Measurements from ENCODE around the gene PABPN1L. TPM values are rescaled to one million over a fixed set of nuclear protein-coding genes. Genes with fewer than 3 reads are reported as not detected.
A peak's percentile ranks its signal among the peaks of the same experiment; 100 is the strongest.

Gene PABPN1L
- total and polyA plus RNA-seq, 12 donors = 0.22 to 3.3 (median 0.62) TPM; not detected in 4

GRCh38 chr16:88868974-88869672 is 2.7 kb upstream of the PABPN1L start:
- peaks cover 0 to 4% of the 10 kb centered on the region in 2 donors for H3K4me1 ChIP-seq (replicated peaks in 1 of 2)
- H3K27me3 ChIP-seq = no peaks in the 10 kb centered on the region
- intact Hi-C loops (cut with DNase I) = no loop called here
- TF ChIP-seq POLR2A (IDR thresholded peaks at IDR 0.05) = no peak
- TF ChIP-seq CTCF (IDR thresholded peaks at IDR 0.05) = peak in 5 of 6 experiments; percentile 10 to 37 (median 36)
- no peaks in the 10 kb centered on the region for H3K9me3 ChIP-seq (replicated peaks in 1 of 3)
- H3K27ac ChIP-seq = peak overlapping the region in 2 of 5 donors; percentile 78 to 83
- 71 to 86% (median 85%) methylated on average over 9 to 27 of the region's 27 CpGs for WGBS, 4 donors
- no peak for DNase-seq
- H3K4me3 ChIP-seq = no peak overlapping the region
- H3K36me3 ChIP-seq (replicated peaks in 1 of 2) = no peaks in the 10 kb centered on the region

- Histone ChIP-seq H3K27me3 (no peaks in the 10 kb centered on the region), H3K9me3 (replicated peaks in 1 of 3) (no peaks in the 10 kb centered on the region), H3K27ac (no peak overlapping the region), H3K4me1 (replicated peaks in 1 of 2) (peaks cover 0 to 4% of the 10 kb centered on the region in 2 donors), H3K4me3 (no peak overlapping the region), H3K36me3 (replicated peaks in 1 of 2) (peaks cover 0 to 3% of the 10 kb centered on the region in 2 donors)
- DNase-seq = no peak
- intact Hi-C loops (cut with DNase I) = no loop called here
- WGBS, 4 donors = 86 to 93% (median 87%) methylated on average over 12 to 24 of the region's 24 CpGs
- no peak for TF ChIP-seq CTCF (IDR thresholded peaks at IDR 0.05)
Measured at GRCh38 chr16:88867581-88868246, 1.3 kb upstream of the PABPN1L start.

DNA sequence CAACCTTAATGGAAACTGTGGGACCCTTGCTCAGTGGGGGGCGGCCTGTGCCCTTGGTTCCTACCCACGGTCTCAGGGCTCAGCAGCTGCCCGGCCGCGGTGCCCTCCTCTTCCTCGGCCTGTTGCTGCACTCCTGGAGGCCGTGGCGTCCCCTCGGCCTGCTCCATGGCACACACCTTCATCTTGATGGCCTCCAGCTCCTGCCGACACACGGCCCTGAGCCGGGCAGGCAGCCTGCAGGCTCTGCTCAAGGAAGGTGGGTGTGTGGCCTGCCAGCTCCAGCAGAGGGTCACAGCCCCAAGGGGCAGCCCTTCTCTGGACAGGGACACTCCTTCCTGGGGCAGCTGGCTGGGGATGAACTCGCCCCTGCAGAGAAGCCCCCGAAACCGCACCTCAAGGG is 718 bp downstream of the PABPN1L start:
- 56 to 83% (median 83%) methylated on average over 8 to 15 of the region's 15 CpGs; no CpG with 5 or more reads in 1 of the 4 donors for WGBS, 4 donors
- intact Hi-C loops (cut with DNase I) = no loop called here
- H3K4me3 ChIP-seq = no peak overlapping the region
- H3K27me3 ChIP-seq = no peaks in the 10 kb centered on the region
- DNase-seq = no peak
- no peak for TF ChIP-seq POLR2A (IDR thresholded peaks at IDR 0.05)
- TF ChIP-seq CTCF (IDR thresholded peaks at IDR 0.05) = no peak
- no peak overlapping the region for H3K27ac ChIP-seq
- no peaks in the 10 kb centered on the region for H3K9me3 ChIP-seq (replicated peaks in 1 of 3)
- H3K36me3 ChIP-seq (replicated peaks in 1 of 2) = peaks cover 0 to 21% of the 10 kb centered on the region in 2 donors
- H3K4me1 ChIP-seq (replicated peaks in 1 of 2) = peaks cover 5 to 16% of the 10 kb centered on the region in 2 donors

- 69 to 83% (median 80%) methylated on average over 7 to 14 of the region's 14 CpGs for WGBS, 4 donors
- intact Hi-C loops (cut with DNase I) = no loop called here
Measured at GRCh38 chr16:88865310-88865709, 1.1 kb downstream of the PABPN1L start.

More at GRCh38 chr16:88865310-88865709, 1.1 kb downstream of the PABPN1L start:
- Histone ChIP-seq H3K27me3 (no peaks in the 10 kb centered on the region), H3K27ac (no peak overlapping the region), H3K4me3 (no peak overlapping the region), H3K36me3 (replicated peaks in 1 of 2) (peaks cover 0 to 26% of the 10 kb centered on the region in 2 donors), H3K4me1 (replicated peaks in 1 of 2) (peaks cover 5 to 20% of the 10 kb centered on the region in 2 donors), H3K9me3 (replicated peaks in 1 of 3) (no peaks in the 10 kb centered on the region)
- no peak for DNase-seq
- TF ChIP-seq CTCF (IDR thresholded peaks at IDR 0.05) (no peak), POLR2A (IDR thresholded peaks at IDR 0.05) (no peak)

Data from adrenal gland (tissue), 12 donors.